OCI-LY1 (cell line): Measurements from ENCODE around the gene WDR17.

ENCODE experiments used
- H2AFZ ChIP-seq: fragments of 200-600 bp; sonication (generic), shearing (Covaris generic); 2 replicates; pipeline ENCODE4 v1.6.0; 2014; ENCODE audit warnings: antibody characterized with exemption, mild to moderate bottlenecking, low read length
- H3F3A ChIP-seq: fragments of 200-600 bp; sonication (generic), shearing (Covaris generic); 2 replicates; pipeline ENCODE4 v1.6.0; 2014; ENCODE audit warnings: mild to moderate bottlenecking, antibody characterized with exemption, low read length, moderate library complexity; ENCODE audit not compliant: insufficient read depth
- H3K27ac ChIP-seq: fragments of 200-600 bp; sonication (generic); 2 replicates; pipeline ENCODE4 v1.5.1; 2014; ENCODE audit warnings: low read length, mixed run types, mild to moderate bottlenecking, low read depth; ENCODE audit not compliant: poor library complexity, severe bottlenecking
- H3K27me3 ChIP-seq: fragments of 200-600 bp; sonication (generic); 2 replicates; pipeline ENCODE4 v1.6.0; 2014; ENCODE audit warnings: antibody characterized with exemption, mild to moderate bottlenecking, low read length, moderate library complexity; ENCODE audit not compliant: insufficient read depth
- H3K36me3 ChIP-seq: fragments of 200-600 bp; sonication (generic); 2 replicates; pipeline ENCODE4 v1.6.1; 2014; ENCODE audit warnings: mild to moderate bottlenecking, antibody characterized with exemption, low read length, moderate library complexity, mixed read lengths; ENCODE audit not compliant: insufficient read depth
- H3K4me1 ChIP-seq: fragments of 200-600 bp; sonication (generic); 2 replicates; pipeline ENCODE4 v1.5.1; 2014; ENCODE audit warnings: mild to moderate bottlenecking, low read length, moderate library complexity; ENCODE audit not compliant: insufficient read depth, severe bottlenecking
- H3K4me2 ChIP-seq: fragments of 200-600 bp; sonication (generic), shearing (Covaris generic); 2 replicates; pipeline ENCODE4 v1.6.1; 2014; ENCODE audit warnings: low read length
- H3K4me3 ChIP-seq: fragments of 200-600 bp; sonication (generic); 2 replicates; pipeline ENCODE4 v1.5.1; 2014; ENCODE audit warnings: low read length, low read depth, mild to moderate bottlenecking, mixed read lengths; ENCODE audit not compliant: poor library complexity, severe bottlenecking
- H3K79me2 ChIP-seq: fragments of 200-600 bp; shearing (Covaris generic); 2 replicates; pipeline ENCODE4 v1.6.1; 2016; ENCODE audit warnings: mixed run types, low read length, mixed read lengths; ENCODE audit not compliant: insufficient read depth
- H3K9ac ChIP-seq: fragments of 200-600 bp; sonication (generic), shearing (Covaris generic); 2 replicates; pipeline ENCODE4 v1.6.1; 2014; ENCODE audit warnings: mild to moderate bottlenecking, low read length, mixed read lengths
- H3K9me2 ChIP-seq: fragments of 200-600 bp; sonication (generic), shearing (Covaris generic); 2 replicates; pipeline ENCODE4 v1.6.1; 2014; ENCODE audit warnings: low read depth, mild to moderate bottlenecking, low read length, mixed read lengths
- H3K9me3 ChIP-seq: fragments of 200-600 bp; shearing (Covaris generic); 2 replicates; pipeline ENCODE4 v1.6.1; 2014; ENCODE audit warnings: low read length, mixed read lengths
- H4K20me1 ChIP-seq: fragments of 200-600 bp; sonication (generic), shearing (Covaris generic); 2 replicates; pipeline ENCODE4 v1.6.0; 2016; ENCODE audit warnings: mild to moderate bottlenecking, low read length; ENCODE audit not compliant: insufficient read depth
- EZH2 ChIP-seq: fragments of 200-600 bp; sonication (generic), shearing (Covaris generic); IDR thresholded peaks from 2 replicates; pipeline ENCODE4 v1.8.0; 2017; ENCODE audit warnings: borderline replicate concordance, mixed run types, mild to moderate bottlenecking, antibody characterized with exemption, low read length, moderate library complexity, mixed read lengths
- TF ChIP-seq, protein P1 (sequence below): fragments of 200-600 bp; sonication (generic), shearing (Covaris generic); IDR thresholded peaks from 2 replicates; pipeline ENCODE4 v1.5.1; 2017; ENCODE audit warnings: mild to moderate bottlenecking, antibody characterized with exemption, low read length, moderate library complexity, mixed read lengths

Gene WDR17

DNA sequence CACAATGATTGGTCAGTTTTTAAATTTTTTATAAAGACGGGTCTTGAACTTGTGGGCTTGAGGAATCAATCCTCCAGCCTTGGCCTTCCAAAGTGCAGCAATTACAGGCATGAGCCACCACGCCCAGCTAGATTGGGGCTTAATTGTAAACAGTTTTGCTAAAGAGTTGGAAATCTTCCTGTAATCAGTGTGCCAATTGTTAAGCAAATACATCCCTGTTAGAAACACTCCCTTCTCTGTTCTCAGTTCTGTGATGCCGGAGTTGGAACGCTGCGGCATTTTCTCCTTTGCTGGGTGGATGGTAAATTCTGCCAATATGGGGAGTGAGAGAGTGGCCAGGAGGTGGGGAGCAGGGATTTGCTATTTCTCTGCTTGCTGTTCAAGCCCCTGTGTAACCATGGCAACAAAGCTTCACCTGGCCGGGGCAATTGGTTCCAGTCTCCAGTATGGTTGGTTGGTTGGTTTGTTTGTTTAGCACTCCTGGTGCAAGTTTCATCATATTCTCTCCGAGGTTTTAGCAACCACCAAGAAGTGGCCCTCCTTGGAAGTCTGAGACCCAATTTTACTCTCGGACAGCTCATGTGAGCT lies 132.8 kb downstream of the WDR17 start:
- Histone ChIP-seq H3K9me2 (no peaks in the 10 kb centered on the region), H3F3A (no peaks in the 10 kb centered on the region), H3K27ac (no peak overlapping the region), H3K36me3 (no peaks in the 10 kb centered on the region), H4K20me1 (no peaks in the 10 kb centered on the region), H3K4me3 (no peak overlapping the region), H3K4me1 (peaks cover 11% of the 10 kb centered on the region), H3K9me3 (no peaks in the 10 kb centered on the region), H3K4me2 (no peak overlapping the region), H3K27me3 (no peaks in the 10 kb centered on the region), H2AFZ (no peak overlapping the region), H3K9ac (no peak overlapping the region), H3K79me2 (no peaks in the 10 kb centered on the region)
- TF ChIP-seq, protein P1, sequence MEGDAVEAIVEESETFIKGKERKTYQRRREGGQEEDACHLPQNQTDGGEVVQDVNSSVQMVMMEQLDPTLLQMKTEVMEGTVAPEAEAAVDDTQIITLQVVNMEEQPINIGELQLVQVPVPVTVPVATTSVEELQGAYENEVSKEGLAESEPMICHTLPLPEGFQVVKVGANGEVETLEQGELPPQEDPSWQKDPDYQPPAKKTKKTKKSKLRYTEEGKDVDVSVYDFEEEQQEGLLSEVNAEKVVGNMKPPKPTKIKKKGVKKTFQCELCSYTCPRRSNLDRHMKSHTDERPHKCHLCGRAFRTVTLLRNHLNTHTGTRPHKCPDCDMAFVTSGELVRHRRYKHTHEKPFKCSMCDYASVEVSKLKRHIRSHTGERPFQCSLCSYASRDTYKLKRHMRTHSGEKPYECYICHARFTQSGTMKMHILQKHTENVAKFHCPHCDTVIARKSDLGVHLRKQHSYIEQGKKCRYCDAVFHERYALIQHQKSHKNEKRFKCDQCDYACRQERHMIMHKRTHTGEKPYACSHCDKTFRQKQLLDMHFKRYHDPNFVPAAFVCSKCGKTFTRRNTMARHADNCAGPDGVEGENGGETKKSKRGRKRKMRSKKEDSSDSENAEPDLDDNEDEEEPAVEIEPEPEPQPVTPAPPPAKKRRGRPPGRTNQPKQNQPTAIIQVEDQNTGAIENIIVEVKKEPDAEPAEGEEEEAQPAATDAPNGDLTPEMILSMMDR, result no peak
- no peak for TF ChIP-seq EZH2

GRCh38 chr4:176205299-176205698 lies 139.7 kb downstream of the WDR17 start:
- H3F3A ChIP-seq, result no peaks in the 10 kb centered on the region
- TF ChIP-seq, protein P1, result no peak
- no peak for TF ChIP-seq EZH2
- H3K79me2 ChIP-seq, result no peaks in the 10 kb centered on the region
- H3K36me3 ChIP-seq, result no peaks in the 10 kb centered on the region
- H2AFZ ChIP-seq, result no peak overlapping the region
- H3K27me3 ChIP-seq, result no peaks in the 10 kb centered on the region
- no peaks in the 10 kb centered on the region for H4K20me1 ChIP-seq
- H3K4me1 ChIP-seq, result no peaks in the 10 kb centered on the region
- no peaks in the 10 kb centered on the region for H3K9me2 ChIP-seq
- H3K9ac ChIP-seq, result no peak overlapping the region
- no peak overlapping the region for H3K27ac ChIP-seq
- no peaks in the 10 kb centered on the region for H3K9me3 ChIP-seq
- no peak overlapping the region for H3K4me2 ChIP-seq
- H3K4me3 ChIP-seq, result no peak overlapping the region

- H3K27ac ChIP-seq, result no peak overlapping the region
- no peaks in the 10 kb centered on the region for H3K36me3 ChIP-seq
- H2AFZ ChIP-seq, result no peak overlapping the region
These were observed 142.2 kb downstream of the WDR17 start for GRCh38 chr4:176207839-176208238.

More at GRCh38 chr4:176207839-176208238, 142.2 kb downstream of the WDR17 start:
- H3K27me3 ChIP-seq, result no peaks in the 10 kb centered on the region
- H3K4me2 ChIP-seq, result no peak overlapping the region
- no peaks in the 10 kb centered on the region for H3F3A ChIP-seq
- H3K9me2 ChIP-seq, result no peaks in the 10 kb centered on the region
- no peaks in the 10 kb centered on the region for H3K9me3 ChIP-seq
- TF ChIP-seq, protein P1, result no peak
- no peak for TF ChIP-seq EZH2
- H3K4me3 ChIP-seq, result no peak overlapping the region
- no peak overlapping the region for H3K9ac ChIP-seq
- H4K20me1 ChIP-seq, result no peaks in the 10 kb centered on the region
- no peaks in the 10 kb centered on the region for H3K79me2 ChIP-seq
- no peaks in the 10 kb centered on the region for H3K4me1 ChIP-seq
